ENCODE results near the gene RBMS3. TPM values are rescaled to one million over a fixed set of nuclear protein-coding genes. Genes with fewer than 3 reads are reported as not detected.
"Not testable (repeated sequence)": the region's sequence is repeated elsewhere in the genome, so short reads cannot be mapped to it uniquely, and the experiment has no call there.

The RBMS3 gene
- total RNA-seq, 4 donors from 2014 or later, result 3.8 to 18.7 (median 14.6) TPM

DNA sequence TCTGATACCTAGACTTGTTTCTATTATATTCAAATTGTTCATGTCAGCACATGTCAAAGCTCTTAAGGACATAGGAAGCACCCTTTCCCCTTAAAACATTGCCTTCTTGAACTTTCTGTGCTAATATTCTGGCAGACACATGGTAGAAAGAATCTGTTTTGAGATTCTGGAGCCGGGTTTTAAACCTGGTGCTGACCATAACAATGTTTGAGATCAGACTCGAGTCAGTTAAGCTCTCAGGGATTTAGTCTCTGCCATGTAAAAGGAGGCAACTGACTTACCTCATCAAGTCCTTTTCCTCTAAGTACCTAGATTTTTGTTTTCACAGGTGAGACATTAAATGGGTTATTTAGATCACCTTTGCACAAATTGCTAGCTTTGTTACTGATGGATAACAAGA is 38.9 kb downstream of the RBMS3 start:
- 49 to 65% methylated on average over 2 of the region's 2 CpGs for WGBS, 2 donors (ENCODE audit: low coverage in 1 of 2)
- DNase-seq, result no peak
- no peaks in the 10 kb centered on the region for H3K36me3 ChIP-seq
- H3K9me3 ChIP-seq, result no peaks in the 10 kb centered on the region
- H3K27ac ChIP-seq, result peak overlapping the region in 2 of 4 donors; percentile 25 to 52
- intact Hi-C loops (cut with DNase I; ENCODE audit: low total_unique reads) (no loop called here), in situ Hi-C loops (cut with MboI; ENCODE audit: low pct_ligation_motif_present in 1 of 4, low pct_unique_long_range_greater_than_20kb in 1 of 4, low sequenced_read_pairs in 3 of 4) (no loop called here)
- TF ChIP-seq, protein P1, sequence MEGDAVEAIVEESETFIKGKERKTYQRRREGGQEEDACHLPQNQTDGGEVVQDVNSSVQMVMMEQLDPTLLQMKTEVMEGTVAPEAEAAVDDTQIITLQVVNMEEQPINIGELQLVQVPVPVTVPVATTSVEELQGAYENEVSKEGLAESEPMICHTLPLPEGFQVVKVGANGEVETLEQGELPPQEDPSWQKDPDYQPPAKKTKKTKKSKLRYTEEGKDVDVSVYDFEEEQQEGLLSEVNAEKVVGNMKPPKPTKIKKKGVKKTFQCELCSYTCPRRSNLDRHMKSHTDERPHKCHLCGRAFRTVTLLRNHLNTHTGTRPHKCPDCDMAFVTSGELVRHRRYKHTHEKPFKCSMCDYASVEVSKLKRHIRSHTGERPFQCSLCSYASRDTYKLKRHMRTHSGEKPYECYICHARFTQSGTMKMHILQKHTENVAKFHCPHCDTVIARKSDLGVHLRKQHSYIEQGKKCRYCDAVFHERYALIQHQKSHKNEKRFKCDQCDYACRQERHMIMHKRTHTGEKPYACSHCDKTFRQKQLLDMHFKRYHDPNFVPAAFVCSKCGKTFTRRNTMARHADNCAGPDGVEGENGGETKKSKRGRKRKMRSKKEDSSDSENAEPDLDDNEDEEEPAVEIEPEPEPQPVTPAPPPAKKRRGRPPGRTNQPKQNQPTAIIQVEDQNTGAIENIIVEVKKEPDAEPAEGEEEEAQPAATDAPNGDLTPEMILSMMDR (IDR thresholded peaks at IDR 0.05), result no peak
- TF ChIP-seq POLR2AphosphoS5 (IDR thresholded peaks at IDR 0.05), result no peak
- no peak for TF ChIP-seq EP300 (IDR thresholded peaks at IDR 0.05; ENCODE audit: low read depth)
- no peak for TF ChIP-seq POLR2A (IDR thresholded peaks at IDR 0.05)
- H3K4me3 ChIP-seq, result no peak overlapping the region
- no peaks in the 10 kb centered on the region for H3K27me3 ChIP-seq
- peaks cover 0 to 25% (median 5%) of the 10 kb centered on the region in 4 donors for H3K4me1 ChIP-seq

DNA sequence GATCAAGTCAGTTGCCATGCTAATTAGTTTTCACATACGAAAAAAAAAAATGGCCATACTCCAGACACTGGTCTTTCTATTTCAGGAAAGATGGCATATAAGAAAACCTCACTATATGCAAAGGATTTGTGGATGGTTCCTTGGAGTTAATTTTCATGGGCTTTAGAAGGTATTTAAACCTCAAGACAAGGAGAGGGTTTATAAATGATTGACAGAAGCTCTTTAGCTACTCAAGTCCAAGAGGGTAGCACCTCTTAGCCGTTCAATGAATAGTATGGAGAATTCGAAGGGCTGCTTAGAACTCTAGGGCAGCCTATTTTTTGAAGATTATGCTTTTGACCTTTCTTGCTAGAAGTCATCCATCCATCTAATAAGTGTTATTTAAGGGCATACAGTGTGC is 41.7 kb downstream of the RBMS3 start:
- no peak for TF ChIP-seq EP300 (IDR thresholded peaks at IDR 0.05; ENCODE audit: low read depth)
- no peak for TF ChIP-seq POLR2A (IDR thresholded peaks at IDR 0.05)
- TF ChIP-seq, protein P1 (IDR thresholded peaks at IDR 0.05), result no peak
- TF ChIP-seq POLR2AphosphoS5 (IDR thresholded peaks at IDR 0.05), result no peak
- WGBS, 2 donors (ENCODE audit: low coverage in 1 of 2), result 82 to 86% methylated on average over 3 of the region's 3 CpGs
- in situ Hi-C loops (cut with MboI; ENCODE audit: low pct_ligation_motif_present in 1 of 4, low pct_unique_long_range_greater_than_20kb in 1 of 4, low sequenced_read_pairs in 3 of 4), result no loop called here
- Histone ChIP-seq H3K27me3 (no peaks in the 10 kb centered on the region), H3K4me1 (peaks cover 0 to 15% (median 5%) of the 10 kb centered on the region in 4 donors), H3K4me3 (no peak overlapping the region), H3K9me3 (no peaks in the 10 kb centered on the region), H3K27ac (no peak overlapping the region), H3K36me3 (no peaks in the 10 kb centered on the region)
- intact Hi-C loops (cut with DNase I; ENCODE audit: low total_unique reads), result no loop called here
- DNase-seq, result no peak

DNA sequence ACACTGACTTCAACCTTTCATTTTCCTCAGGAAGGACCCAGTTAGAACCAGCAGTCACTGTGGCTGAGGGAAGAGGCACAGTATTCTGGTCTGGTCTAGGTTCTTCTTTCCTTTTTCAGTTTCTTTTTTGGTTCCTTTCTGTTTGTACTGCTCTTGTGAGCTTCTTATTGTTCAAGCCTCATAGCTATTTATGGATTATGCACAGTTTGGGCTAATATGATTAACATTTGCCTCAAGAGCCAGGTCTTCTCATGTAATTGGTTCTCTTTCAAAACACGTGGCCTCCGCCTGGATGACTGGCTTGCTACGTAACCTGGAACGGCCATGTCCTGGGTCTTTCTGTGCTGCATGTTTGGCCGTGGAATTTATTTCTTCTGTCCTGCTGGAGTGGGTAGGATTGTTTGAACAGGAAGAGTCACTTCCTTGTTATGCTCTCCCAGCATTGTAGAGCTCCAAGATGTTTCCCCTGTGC is 43.3 kb downstream of the RBMS3 start:
- in situ Hi-C loops (cut with MboI; ENCODE audit: low pct_ligation_motif_present in 1 of 4, low pct_unique_long_range_greater_than_20kb in 1 of 4, low sequenced_read_pairs in 3 of 4), result no loop called here

DNA sequence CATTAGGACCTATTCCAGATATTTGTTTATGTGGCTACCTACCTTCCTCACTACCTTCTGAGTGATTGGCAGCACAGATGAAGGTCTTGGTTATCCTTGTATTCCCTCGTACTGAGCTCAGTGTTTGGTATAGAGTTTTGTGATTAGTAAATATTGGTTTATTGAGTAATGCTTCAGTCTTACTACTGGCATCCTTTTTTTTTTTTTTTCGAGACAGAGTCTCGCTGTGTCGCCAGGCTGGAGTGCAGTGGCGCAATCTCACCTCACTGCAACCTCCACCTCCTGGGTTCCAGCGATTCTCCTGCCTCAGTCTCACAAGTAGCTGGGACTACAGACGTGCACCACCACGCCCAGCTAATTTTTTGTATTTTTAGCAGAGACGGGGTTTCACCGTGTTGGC is 45.7 kb downstream of the RBMS3 start:
- in situ Hi-C loops (cut with MboI; ENCODE audit: low pct_ligation_motif_present in 1 of 4, low pct_unique_long_range_greater_than_20kb in 1 of 4, low sequenced_read_pairs in 3 of 4); H3K4me3 ChIP-seq; H3K36me3 ChIP-seq; DNase-seq; H3K4me1 ChIP-seq; H3K27me3 ChIP-seq; H3K27ac ChIP-seq; intact Hi-C loops (cut with DNase I; ENCODE audit: low total_unique reads); H3K9me3 ChIP-seq: not testable (repeated sequence)
- WGBS, 2 donors (ENCODE audit: low coverage in 1 of 2), result 88 to 89% methylated on average over 9 to 10 of the region's 10 CpGs

More for the DNA sequence above, 43.3 kb downstream of the RBMS3 start:
- peak overlapping the region; percentile 50 to 71 (median 65) for H3K27ac ChIP-seq
- peak overlapping the region in 2 of 4 donors; percentile 14 to 19 for H3K4me3 ChIP-seq
- 22 to 57% methylated on average over 3 to 5 of the region's 5 CpGs for WGBS, 2 donors (ENCODE audit: low coverage in 1 of 2)
- peak; percentile 11 for DNase-seq
- intact Hi-C loops (cut with DNase I; ENCODE audit: low total_unique reads), result no loop called here
- TF ChIP-seq POLR2A (IDR thresholded peaks at IDR 0.05) (no peak), EP300 (IDR thresholded peaks at IDR 0.05; ENCODE audit: low read depth) (no peak), POLR2AphosphoS5 (IDR thresholded peaks at IDR 0.05) (peak in 2 of 3 donors; percentile 13 to 19)
- TF ChIP-seq, protein P1 (IDR thresholded peaks at IDR 0.05), result no peak
- no peaks in the 10 kb centered on the region for H3K36me3 ChIP-seq
- H3K4me1 ChIP-seq, result peaks cover 0 to 13% (median 3%) of the 10 kb centered on the region in 4 donors
- H3K27me3 ChIP-seq, result no peaks in the 10 kb centered on the region
- no peaks in the 10 kb centered on the region for H3K9me3 ChIP-seq
